Panc1 (cell line): Measurements from ENCODE around the gene PRELID3B.

Source experiments
- POLR2AphosphoS5 ChIP-seq: IDR thresholded peaks from 2 replicates; pipeline ENCODE4 v1.6.1; 2012; ENCODE audit warnings: mild to moderate bottlenecking, low read depth, low read length, moderate library complexity
- SIN3A ChIP-seq: IDR thresholded peaks from 2 replicates; pipeline ENCODE4 v1.6.1; 2012; ENCODE audit warnings: low read depth, mild to moderate bottlenecking, low read length, moderate library complexity, borderline replicate concordance; ENCODE audit not compliant: insufficient read depth
- TF ChIP-seq, protein P1 (sequence below): fragments of 450-650 bp; IDR thresholded peaks from 2 replicates; pipeline ENCODE4 v1.5.1; 2017; ENCODE audit warnings: mild to moderate bottlenecking
- TF ChIP-seq, protein P2 (sequence below), 2 experiments: IDR thresholded peaks; 2 replicates each; pipeline ENCODE4 v1.6.1; 2011 to 2012; ENCODE audit warnings: low read depth in 2 of 2, control low read depth in 1 of 2, low read length in 1 of 2, mild to moderate bottlenecking in 1 of 2, moderate library complexity in 1 of 2; ENCODE audit not compliant: insufficient read depth in 1 of 2

DNA sequence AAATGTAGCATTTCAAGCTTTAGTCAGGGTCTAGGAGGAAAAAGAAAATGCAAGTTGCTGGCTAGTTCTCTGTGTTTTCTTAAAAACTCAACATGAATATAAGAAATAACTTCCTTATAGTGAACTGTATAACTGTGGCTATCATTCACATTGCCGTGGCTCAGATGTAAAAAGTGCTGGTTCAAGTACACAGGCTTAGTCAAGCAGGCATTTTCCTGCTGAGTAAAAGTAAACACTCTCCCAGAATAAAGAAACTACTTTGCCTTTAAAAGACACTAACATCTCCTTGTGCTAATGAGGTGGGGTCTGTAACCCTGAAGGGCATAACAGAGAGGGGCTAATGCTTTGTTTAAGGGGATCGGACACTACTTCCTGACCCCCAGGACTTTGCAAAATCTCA is 13.8 kb downstream of the PRELID3B start:
- TF ChIP-seq, protein P1, sequence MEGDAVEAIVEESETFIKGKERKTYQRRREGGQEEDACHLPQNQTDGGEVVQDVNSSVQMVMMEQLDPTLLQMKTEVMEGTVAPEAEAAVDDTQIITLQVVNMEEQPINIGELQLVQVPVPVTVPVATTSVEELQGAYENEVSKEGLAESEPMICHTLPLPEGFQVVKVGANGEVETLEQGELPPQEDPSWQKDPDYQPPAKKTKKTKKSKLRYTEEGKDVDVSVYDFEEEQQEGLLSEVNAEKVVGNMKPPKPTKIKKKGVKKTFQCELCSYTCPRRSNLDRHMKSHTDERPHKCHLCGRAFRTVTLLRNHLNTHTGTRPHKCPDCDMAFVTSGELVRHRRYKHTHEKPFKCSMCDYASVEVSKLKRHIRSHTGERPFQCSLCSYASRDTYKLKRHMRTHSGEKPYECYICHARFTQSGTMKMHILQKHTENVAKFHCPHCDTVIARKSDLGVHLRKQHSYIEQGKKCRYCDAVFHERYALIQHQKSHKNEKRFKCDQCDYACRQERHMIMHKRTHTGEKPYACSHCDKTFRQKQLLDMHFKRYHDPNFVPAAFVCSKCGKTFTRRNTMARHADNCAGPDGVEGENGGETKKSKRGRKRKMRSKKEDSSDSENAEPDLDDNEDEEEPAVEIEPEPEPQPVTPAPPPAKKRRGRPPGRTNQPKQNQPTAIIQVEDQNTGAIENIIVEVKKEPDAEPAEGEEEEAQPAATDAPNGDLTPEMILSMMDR, result no peak
- no peak for TF ChIP-seq POLR2AphosphoS5
- TF ChIP-seq, protein P2, sequence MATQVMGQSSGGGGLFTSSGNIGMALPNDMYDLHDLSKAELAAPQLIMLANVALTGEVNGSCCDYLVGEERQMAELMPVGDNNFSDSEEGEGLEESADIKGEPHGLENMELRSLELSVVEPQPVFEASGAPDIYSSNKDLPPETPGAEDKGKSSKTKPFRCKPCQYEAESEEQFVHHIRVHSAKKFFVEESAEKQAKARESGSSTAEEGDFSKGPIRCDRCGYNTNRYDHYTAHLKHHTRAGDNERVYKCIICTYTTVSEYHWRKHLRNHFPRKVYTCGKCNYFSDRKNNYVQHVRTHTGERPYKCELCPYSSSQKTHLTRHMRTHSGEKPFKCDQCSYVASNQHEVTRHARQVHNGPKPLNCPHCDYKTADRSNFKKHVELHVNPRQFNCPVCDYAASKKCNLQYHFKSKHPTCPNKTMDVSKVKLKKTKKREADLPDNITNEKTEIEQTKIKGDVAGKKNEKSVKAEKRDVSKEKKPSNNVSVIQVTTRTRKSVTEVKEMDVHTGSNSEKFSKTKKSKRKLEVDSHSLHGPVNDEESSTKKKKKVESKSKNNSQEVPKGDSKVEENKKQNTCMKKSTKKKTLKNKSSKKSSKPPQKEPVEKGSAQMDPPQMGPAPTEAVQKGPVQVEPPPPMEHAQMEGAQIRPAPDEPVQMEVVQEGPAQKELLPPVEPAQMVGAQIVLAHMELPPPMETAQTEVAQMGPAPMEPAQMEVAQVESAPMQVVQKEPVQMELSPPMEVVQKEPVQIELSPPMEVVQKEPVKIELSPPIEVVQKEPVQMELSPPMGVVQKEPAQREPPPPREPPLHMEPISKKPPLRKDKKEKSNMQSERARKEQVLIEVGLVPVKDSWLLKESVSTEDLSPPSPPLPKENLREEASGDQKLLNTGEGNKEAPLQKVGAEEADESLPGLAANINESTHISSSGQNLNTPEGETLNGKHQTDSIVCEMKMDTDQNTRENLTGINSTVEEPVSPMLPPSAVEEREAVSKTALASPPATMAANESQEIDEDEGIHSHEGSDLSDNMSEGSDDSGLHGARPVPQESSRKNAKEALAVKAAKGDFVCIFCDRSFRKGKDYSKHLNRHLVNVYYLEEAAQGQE (IDR thresholded peaks at IDR 0.05; ENCODE audit: insufficient read depth in 1 of 2, low read depth in 2 of 2, low read length in 1 of 2), result no peak
- TF ChIP-seq SIN3A, result no peak
